Fibroblast of mammary gland (primary cell): ENCODE measurements around the gene MAZ.

Source experiments
- DNase-seq: peaks from one replicate; pipeline ENCODE4 v3.0.0-alpha.2; 2010; ENCODE audit warnings: low read depth
- H3K4me3 ChIP-seq: 2 replicates; pipeline ENCODE4 v1.5.1; 2011; ENCODE audit warnings: low read depth, mild to moderate bottlenecking, low read length, moderate library complexity; ENCODE audit not compliant: control insufficient read depth
- TF ChIP-seq, protein P1 (sequence below): conservative IDR thresholded peaks from 2 replicates; pipeline ENCODE4 v1.5.1; 2011; ENCODE audit warnings: low read depth, low read length, inconsistent platforms; ENCODE audit not compliant: control insufficient read depth, insufficient read depth

MAZ gene

GRCh38 chr16:29815793-29816693 lies 9.7 kb downstream of the MAZ start, which contains the start of gene PAGR1:
TSS of gene PAGR1 (plus strand) at chr16:29816152. CDS start at chr16:29816526, 374 bp downstream.
- peak; percentile 100 for DNase-seq
- H3K4me3 ChIP-seq: peak within 1 kb of the TSS; percentile 80
- TF ChIP-seq, protein P1, sequence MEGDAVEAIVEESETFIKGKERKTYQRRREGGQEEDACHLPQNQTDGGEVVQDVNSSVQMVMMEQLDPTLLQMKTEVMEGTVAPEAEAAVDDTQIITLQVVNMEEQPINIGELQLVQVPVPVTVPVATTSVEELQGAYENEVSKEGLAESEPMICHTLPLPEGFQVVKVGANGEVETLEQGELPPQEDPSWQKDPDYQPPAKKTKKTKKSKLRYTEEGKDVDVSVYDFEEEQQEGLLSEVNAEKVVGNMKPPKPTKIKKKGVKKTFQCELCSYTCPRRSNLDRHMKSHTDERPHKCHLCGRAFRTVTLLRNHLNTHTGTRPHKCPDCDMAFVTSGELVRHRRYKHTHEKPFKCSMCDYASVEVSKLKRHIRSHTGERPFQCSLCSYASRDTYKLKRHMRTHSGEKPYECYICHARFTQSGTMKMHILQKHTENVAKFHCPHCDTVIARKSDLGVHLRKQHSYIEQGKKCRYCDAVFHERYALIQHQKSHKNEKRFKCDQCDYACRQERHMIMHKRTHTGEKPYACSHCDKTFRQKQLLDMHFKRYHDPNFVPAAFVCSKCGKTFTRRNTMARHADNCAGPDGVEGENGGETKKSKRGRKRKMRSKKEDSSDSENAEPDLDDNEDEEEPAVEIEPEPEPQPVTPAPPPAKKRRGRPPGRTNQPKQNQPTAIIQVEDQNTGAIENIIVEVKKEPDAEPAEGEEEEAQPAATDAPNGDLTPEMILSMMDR: peak; percentile 69

GRCh38 chr16:29816694-29817441 lies 10.5 kb downstream of the MAZ start:
- peak overlapping the region; percentile 80 for H3K4me3 ChIP-seq
- TF ChIP-seq, protein P1: no peak
- DNase-seq: peak; percentile 50

DNA sequence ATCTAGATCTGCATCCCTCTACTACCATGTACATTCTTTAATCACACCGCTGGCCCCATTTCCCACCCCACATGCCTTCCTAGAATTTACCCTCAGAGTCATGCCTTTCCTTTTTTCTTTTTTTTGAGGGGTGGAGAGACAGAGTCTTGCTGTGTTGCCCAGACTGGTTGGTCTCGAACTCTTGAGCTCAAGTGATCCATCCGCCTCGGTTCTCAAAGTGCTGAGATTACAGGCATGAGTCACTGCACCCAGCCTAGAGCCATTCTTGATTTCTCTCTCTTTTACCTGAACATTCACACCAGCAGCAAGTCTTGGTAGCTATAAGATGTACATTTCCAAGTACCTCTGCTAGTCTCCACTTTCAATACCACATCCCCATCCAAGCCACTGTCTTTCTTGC lies 11.8 kb downstream of the MAZ start:
- no peak overlapping the region for H3K4me3 ChIP-seq
- TF ChIP-seq, protein P1: no peak
- DNase-seq: no peak

DNA sequence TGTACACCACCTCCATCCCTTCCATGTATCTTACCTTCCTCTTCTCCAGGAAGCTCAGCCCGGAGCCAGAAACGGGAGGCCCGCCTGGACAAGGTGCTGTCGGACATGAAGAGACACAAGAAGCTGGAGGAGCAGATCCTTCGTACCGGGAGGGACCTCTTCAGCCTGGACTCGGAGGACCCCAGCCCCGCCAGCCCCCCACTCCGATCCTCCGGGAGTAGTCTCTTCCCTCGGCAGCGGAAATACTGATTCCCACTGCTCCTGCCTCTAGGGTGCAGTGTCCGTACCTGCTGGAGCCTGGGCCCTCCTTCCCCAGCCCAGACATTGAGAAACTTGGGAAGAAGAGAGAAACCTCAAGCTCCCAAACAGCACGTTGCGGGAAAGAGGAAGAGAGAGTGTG lies 13.2 kb downstream of the MAZ start:
- no peak for DNase-seq
- TF ChIP-seq, protein P1: peak; percentile 24
- H3K4me3 ChIP-seq: peak overlapping the region; percentile 99

GRCh38 chr16:29820271-29820701 lies 14.0 kb downstream of the MAZ start, which contains the start of gene MVP:
TSS of gene MVP (plus strand) at chr16:29820462. CDS start at chr16:29830550, 10,088 bp downstream.
- peak; percentile 77 for DNase-seq
- H3K4me3 ChIP-seq: peak within 1 kb of the TSS; percentile 99
- TF ChIP-seq, protein P1: no peak

- no peak for DNase-seq
- TF ChIP-seq, protein P1: no peak
- H3K4me3 ChIP-seq: peak overlapping the region; percentile 99
Measured at GRCh38 chr16:29820730-29821642, 14.7 kb downstream of the MAZ start.
